Psoas muscle (tissue), 8 donors: Measurements from ENCODE around the gene BRD9. TPM values are rescaled to one million over a fixed set of nuclear protein-coding genes. Genes with fewer than 3 reads are reported as not detected.
"Not testable (repeated sequence)": the region's sequence is repeated elsewhere in the genome, so short reads cannot be mapped to it uniquely, and the experiment has no call there.

Experiments used
- ATAC-seq, 4 donors: fragments of 200-7000 bp; cut with Tn5 transposase; one replicate each; pipeline ENCODE4 v1.9.1; 2020; ENCODE audit warnings: moderate library complexity in 3 of 4, mild to moderate bottlenecking in 2 of 4
- DNase-seq, 2 donors: peaks; one replicate each; pipeline ENCODE4 v3.0.0-alpha.2; 2020
- H3K27ac ChIP-seq: fragments of 200-600 bp; one replicate; pipeline ENCODE4 v1.8.0; 2022
- H3K27me3 ChIP-seq, 3 donors: fragments of 200-600 bp in 1 of 3; one replicate each; pipeline versions ENCODE4 v1.6.1 to v1.8.0; 2013 to 2022; ENCODE audit warnings: low read length in 2 of 3, mild to moderate bottlenecking in 2 of 3, moderate library complexity in 1 of 3; ENCODE audit not compliant: insufficient read depth in 3 of 3
- H3K36me3 ChIP-seq, 2 donors: fragments of 200-600 bp in 1 of 2; one replicate each; pipeline versions ENCODE4 v1.6.1 to v1.8.0; 2013 to 2022; ENCODE audit warnings: low read depth in 1 of 2, mild to moderate bottlenecking in 1 of 2, moderate library complexity in 1 of 2; ENCODE audit not compliant: insufficient read depth in 1 of 2
- H3K4me1 ChIP-seq: fragments of 200-600 bp; one replicate; pipeline ENCODE4 v1.8.0; 2022
- H3K4me3 ChIP-seq: fragments of 200-600 bp; one replicate; pipeline ENCODE4 v1.8.0; 2022; ENCODE audit warnings: mild to moderate bottlenecking
- H3K9me3 ChIP-seq: fragments of 200-600 bp; one replicate; pipeline ENCODE4 v1.8.0; 2022
- WGBS, 3 donors: extraction: QIAGEN DNeasy Blood & Tissue Kit; methylation state at CpG; one replicate each; pipeline versions ENCODE4 v1.1.6 to v1.1.7; 2013; 5-methylcytosine and 5-hydroxymethylcytosine counted together
- intact Hi-C, 2 donors: fragments of 100-400 bp; cut with DNase I; formaldehyde crosslinking; loops; one replicate each; pipeline versions ENCODE4 v1.11.0 to v1.14.2; 2022
- polyA plus RNA-seq, 3 donors: library from polyadenylated mRNA; stranded (reverse); fragments of 200-250 nt; gene quantifications; one replicate each; pipeline ENCODE4 v1.2.3, GENCODE V29; 2013
- total RNA-seq, 4 donors: library from RNA; stranded (reverse); fragmentation: NEBNext Ultra II Directional in 2 of 4; extraction: Animal tissue kit (Norgen Biotek cat#: 25700) in 2 of 4; gene quantifications; one replicate each; pipeline versions ENCODE4 v1.2.1 to v1.2.4, GENCODE V29; 2021 to 2023
- TF ChIP-seq, protein P1 (sequence below): fragments of 200-600 bp; IDR thresholded peaks from one replicate; pipeline ENCODE4 v1.8.0; 2022; ENCODE audit warnings: antibody characterized with exemption
- donor health status: healthy with polysubstance abuse.
- donor health status: DM: no; HTN: no; CAD: no; lungs with moderate emphysema.
- donor health status: Bipolar disorder and iron deficiency.
- donor health status: healthy.
- donor health status: DM: yes; HTN: yes; CAD: no.
- donor health status: DM: no; HTN: no; CAD: no.
- donor health status: DM: no; HTN: no; CAD: no.
- donor health status: DM: yes; HTN: yes; CAD: no.

The BRD9 gene
- total and polyA plus RNA-seq, 7 donors, result 18.7 to 28.0 (median 22.6) TPM

DNA sequence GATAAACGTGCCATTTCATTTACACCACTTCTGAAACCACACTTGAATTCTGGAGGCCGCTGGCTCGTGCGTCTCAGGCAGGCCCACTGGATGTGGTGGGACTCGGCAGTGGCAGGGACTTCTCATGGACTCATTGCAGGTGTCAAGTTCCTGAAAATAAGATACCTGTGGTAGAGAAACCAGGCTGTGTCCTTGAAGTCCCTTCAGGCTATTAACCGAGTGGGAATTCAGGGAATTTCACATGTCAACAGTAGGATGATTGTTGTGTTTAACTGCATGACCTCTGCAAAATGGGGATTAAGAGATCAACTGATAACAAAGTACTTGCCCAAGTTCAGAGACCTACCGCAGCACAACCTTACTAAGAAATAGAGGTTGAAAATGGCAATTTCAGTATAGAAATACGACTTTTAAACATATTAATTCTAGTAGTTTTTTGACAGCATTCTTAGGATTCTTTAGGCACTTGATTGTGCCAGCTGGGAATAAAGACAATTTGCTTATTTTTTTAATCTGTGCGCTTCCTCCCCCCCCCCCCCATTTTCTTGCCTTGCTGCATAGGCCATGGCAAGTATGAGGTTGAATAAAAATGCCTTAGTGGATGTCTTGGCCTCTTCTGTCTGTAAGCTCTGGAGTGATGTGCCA lies 26.9 kb upstream of the BRD9 start:
- WGBS, 3 donors, result 85 to 91% (median 89%) methylated on average over 9 of the region's 9 CpGs
- Histone ChIP-seq H3K27me3 (peaks cover 0 to 9% (median 0%) of the 10 kb centered on the region in 3 donors), H3K9me3 (no peaks in the 10 kb centered on the region), H3K27ac (no peak overlapping the region), H3K36me3 (no peaks in the 10 kb centered on the region), H3K4me3 (no peak overlapping the region), H3K4me1 (no peaks in the 10 kb centered on the region)
- DNase-seq (no peak), ATAC-seq (no peak)
- intact Hi-C loops, result no loop called here
- TF ChIP-seq, protein P1, sequence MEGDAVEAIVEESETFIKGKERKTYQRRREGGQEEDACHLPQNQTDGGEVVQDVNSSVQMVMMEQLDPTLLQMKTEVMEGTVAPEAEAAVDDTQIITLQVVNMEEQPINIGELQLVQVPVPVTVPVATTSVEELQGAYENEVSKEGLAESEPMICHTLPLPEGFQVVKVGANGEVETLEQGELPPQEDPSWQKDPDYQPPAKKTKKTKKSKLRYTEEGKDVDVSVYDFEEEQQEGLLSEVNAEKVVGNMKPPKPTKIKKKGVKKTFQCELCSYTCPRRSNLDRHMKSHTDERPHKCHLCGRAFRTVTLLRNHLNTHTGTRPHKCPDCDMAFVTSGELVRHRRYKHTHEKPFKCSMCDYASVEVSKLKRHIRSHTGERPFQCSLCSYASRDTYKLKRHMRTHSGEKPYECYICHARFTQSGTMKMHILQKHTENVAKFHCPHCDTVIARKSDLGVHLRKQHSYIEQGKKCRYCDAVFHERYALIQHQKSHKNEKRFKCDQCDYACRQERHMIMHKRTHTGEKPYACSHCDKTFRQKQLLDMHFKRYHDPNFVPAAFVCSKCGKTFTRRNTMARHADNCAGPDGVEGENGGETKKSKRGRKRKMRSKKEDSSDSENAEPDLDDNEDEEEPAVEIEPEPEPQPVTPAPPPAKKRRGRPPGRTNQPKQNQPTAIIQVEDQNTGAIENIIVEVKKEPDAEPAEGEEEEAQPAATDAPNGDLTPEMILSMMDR, result no peak

DNA sequence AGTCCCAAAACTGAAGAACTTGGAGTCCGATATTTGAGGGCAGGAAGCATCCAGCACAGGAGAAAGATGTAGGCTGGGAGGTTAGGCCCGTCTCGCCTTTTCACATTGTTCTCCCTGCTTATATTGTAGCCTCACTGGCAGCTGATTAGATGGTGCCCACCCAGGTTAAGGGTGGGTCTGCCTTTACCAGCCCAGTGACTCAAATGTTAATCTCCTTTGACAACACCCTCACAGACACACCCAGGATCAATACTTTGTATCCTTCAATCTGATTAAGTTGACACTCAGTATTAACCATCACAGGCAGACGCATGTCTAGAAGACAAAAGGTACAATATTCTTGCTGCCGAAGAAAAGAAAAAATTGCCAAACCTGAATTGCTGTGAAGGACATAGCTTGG lies 26.1 kb upstream of the BRD9 start:
- DNase-seq, H3K36me3 ChIP-seq, H3K4me1 ChIP-seq, H3K27me3 ChIP-seq, H3K4me3 ChIP-seq, intact Hi-C loops, H3K27ac ChIP-seq, H3K9me3 ChIP-seq, ATAC-seq: not testable (repeated sequence)
- WGBS, 3 donors, result 96 to 97% (median 97%) methylated on average over 5 of the region's 5 CpGs

DNA sequence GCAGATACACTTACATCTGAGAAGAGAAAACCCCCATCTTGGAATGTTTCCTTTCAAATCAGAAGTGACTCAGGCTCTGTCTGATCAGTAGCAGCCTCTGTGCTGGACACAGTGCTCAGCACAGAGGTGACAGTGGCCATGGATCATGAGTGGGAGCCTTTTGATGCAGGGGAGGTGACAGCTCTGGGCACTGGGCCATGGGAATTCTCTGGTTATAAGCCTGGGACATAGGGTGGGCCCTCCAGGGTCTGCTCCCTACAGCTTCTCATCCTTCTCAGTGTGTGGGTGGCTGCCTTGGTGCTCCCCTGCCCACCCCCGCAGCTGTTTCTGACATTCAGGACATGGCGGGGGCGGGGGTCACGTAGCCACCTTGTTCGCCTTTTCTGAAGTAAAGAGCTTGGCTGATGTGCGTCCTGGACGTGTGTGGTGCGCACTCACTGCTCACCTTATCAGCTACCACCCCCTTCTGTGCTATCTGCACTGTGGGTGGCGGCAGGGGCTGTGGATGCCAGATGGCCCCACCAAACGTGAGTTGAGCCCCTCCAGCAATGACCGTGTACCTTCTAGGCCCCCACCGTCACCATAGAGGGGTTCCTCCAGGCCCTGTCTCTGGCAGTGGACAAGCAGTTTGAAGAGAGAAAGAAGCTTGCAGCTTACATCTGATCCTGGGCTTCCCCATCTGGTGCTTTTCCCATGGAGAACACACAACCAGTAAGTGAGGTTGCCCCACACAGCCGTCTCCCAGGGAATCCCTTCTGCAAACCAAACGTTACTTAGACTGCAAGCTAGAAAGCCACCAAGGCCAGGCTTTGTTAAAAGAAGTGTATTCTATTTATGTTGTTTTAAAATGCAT lies 24.1 kb upstream of the BRD9 start:
- H3K36me3 ChIP-seq, result no peaks in the 10 kb centered on the region
- ATAC-seq, result no peak
- DNase-seq, result no peak
- 87 to 96% (median 92%) methylated on average over 14 of the region's 14 CpGs for WGBS, 3 donors
- H3K27ac ChIP-seq, result no peak overlapping the region
- no peaks in the 10 kb centered on the region for H3K9me3 ChIP-seq
- no peak overlapping the region for H3K4me3 ChIP-seq
- TF ChIP-seq, protein P1, result no peak
- H3K27me3 ChIP-seq, result no peaks in the 10 kb centered on the region
- intact Hi-C loops, result no loop called here
- no peaks in the 10 kb centered on the region for H3K4me1 ChIP-seq

DNA sequence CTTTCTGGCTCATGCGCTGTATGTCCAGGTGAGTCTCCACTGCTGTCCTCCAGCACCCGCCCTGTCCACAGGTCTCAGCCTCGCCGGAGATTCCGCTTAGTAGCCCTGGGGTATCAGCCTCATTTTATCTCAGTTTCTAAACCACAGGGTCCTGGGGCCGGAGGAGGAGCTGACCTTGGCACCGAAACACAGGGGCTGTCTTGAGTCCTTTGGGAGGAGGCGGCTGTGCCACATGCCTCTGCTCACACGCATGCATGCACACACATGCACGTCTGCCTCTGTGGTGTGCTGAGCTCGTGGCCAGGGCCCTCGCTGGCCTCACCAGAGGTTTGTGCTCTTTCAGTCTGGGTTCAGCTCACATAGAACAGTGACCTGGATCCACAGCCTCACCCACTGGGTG lies 23.3 kb upstream of the BRD9 start:
- DNase-seq (no peak), ATAC-seq (no peak)
- intact Hi-C loops, result no loop called here
- Histone ChIP-seq H3K36me3 (no peaks in the 10 kb centered on the region), H3K27ac (no peak overlapping the region), H3K4me3 (no peak overlapping the region), H3K27me3 (no peaks in the 10 kb centered on the region), H3K4me1 (no peaks in the 10 kb centered on the region), H3K9me3 (no peaks in the 10 kb centered on the region)
- TF ChIP-seq, protein P1, result no peak
- WGBS, 3 donors, result 94 to 98% (median 96%) methylated on average over 12 of the region's 12 CpGs

DNA sequence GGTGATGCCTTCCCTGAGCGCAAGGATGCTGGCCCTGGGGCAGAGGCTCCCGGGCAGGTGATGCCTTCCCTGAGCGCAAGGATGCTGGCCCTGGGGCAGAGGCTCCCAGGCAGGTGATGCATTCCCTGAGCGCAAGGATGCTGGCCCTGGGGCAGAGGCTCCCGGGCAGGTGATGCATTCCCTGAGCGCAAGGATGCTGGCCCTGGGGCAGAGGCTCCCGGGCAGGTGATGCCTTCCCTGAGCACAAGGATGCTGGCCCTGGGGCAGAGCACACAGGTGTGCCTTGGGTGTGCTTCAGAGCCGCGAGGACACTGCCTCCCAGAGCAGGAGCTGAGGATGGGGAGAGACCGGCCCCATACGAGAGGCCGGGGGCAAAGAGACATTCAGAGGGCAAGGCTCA lies 22.7 kb upstream of the BRD9 start:
- 95 to 97% (median 95%) methylated on average over 10 to 12 of the region's 12 CpGs for WGBS, 3 donors

More for the DNA sequence above, 22.7 kb upstream of the BRD9 start:
- intact Hi-C loops, H3K9me3 ChIP-seq, H3K36me3 ChIP-seq, H3K27me3 ChIP-seq, DNase-seq, H3K4me3 ChIP-seq, H3K27ac ChIP-seq, ATAC-seq, H3K4me1 ChIP-seq: not testable (repeated sequence)
